ENCODE measurements around the gene SHMT1.
"Not testable (repeated sequence)": the region's sequence is repeated elsewhere in the genome, so short reads cannot be mapped to it uniquely, and the experiment has no call there.

SHMT1 gene

GRCh38 chr17:18300725-18301480 is 62.4 kb downstream of the SHMT1 start:
- no peaks in the 10 kb centered on the region for H3K79me2 ChIP-seq (ENCODE audit: insufficient read depth, low read length)
- no peak overlapping the region for H3K4me2 ChIP-seq (ENCODE audit: low read depth, low read length, poor library complexity, severe bottlenecking)
- no peaks in the 10 kb centered on the region for H4K20me1 ChIP-seq (ENCODE audit: insufficient read depth, low read length, poor library complexity, severe bottlenecking)
- H2AFZ ChIP-seq (ENCODE audit: low read length): no peak overlapping the region
- no peaks in the 10 kb centered on the region for H3K9me2 ChIP-seq (replicated peaks; ENCODE audit: low read depth, low read length)
- no peaks in the 10 kb centered on the region for H3F3A ChIP-seq (ENCODE audit: low read depth)
- H3K27me3 ChIP-seq (ENCODE audit: insufficient read depth, low read length, poor library complexity, severe bottlenecking): no peaks in the 10 kb centered on the region
- H3K4me3 ChIP-seq (ENCODE audit: low read length, poor library complexity, severe bottlenecking): no peak overlapping the region
- peaks cover 62% of the 10 kb centered on the region; the same call in 1 of the 2 replicates for H3K36me3 ChIP-seq (ENCODE audit: insufficient read depth, low read length)
- no peaks in the 10 kb centered on the region for H3K9me3 ChIP-seq (ENCODE audit: insufficient read depth, low read depth, low read length)
- H3K9ac ChIP-seq (ENCODE audit: low read depth, low read length, poor library complexity, severe bottlenecking): no peak overlapping the region
- no peaks in the 10 kb centered on the region for H3K4me1 ChIP-seq (ENCODE audit: insufficient read depth, low read length, poor library complexity, severe bottlenecking)
- TF ChIP-seq EZH2phosphoT487 (IDR thresholded peaks at IDR 0.05; ENCODE audit: borderline replicate concordance): no peak
- TF ChIP-seq CTCF (conservative IDR thresholded peaks at IDR 0.05; ENCODE audit: low read length): no peak

GRCh38 chr17:18298061-18298460 is 65.3 kb downstream of the SHMT1 start:
- not testable (repeated sequence) for H3K9me2 ChIP-seq (replicated peaks; ENCODE audit: low read depth, low read length); H3K4me3 ChIP-seq (ENCODE audit: low read length, poor library complexity, severe bottlenecking); H3K79me2 ChIP-seq (ENCODE audit: insufficient read depth, low read length); H3K9me3 ChIP-seq (ENCODE audit: insufficient read depth, low read depth, low read length); H4K20me1 ChIP-seq (ENCODE audit: insufficient read depth, low read length, poor library complexity, severe bottlenecking); H3K27me3 ChIP-seq (ENCODE audit: insufficient read depth, low read length, poor library complexity, severe bottlenecking); H3F3A ChIP-seq (ENCODE audit: low read depth); H3K9ac ChIP-seq (ENCODE audit: low read depth, low read length, poor library complexity, severe bottlenecking); H3K4me1 ChIP-seq (ENCODE audit: insufficient read depth, low read length, poor library complexity, severe bottlenecking); H2AFZ ChIP-seq (ENCODE audit: low read length); H3K4me2 ChIP-seq (ENCODE audit: low read depth, low read length, poor library complexity, severe bottlenecking)
- peaks cover 59% of the 10 kb centered on the region; the same call in 1 of the 2 replicates for H3K36me3 ChIP-seq (ENCODE audit: insufficient read depth, low read length)

GRCh38 chr17:18291718-18292540 is 71.4 kb downstream of the SHMT1 start:
- H3F3A ChIP-seq (ENCODE audit: low read depth): no peaks in the 10 kb centered on the region
- H3K4me1 ChIP-seq (ENCODE audit: insufficient read depth, low read length, poor library complexity, severe bottlenecking): no peaks in the 10 kb centered on the region
- no peak overlapping the region for H3K4me3 ChIP-seq (ENCODE audit: low read length, poor library complexity, severe bottlenecking)
- H2AFZ ChIP-seq (ENCODE audit: low read length): no peak overlapping the region
- H3K9ac ChIP-seq (ENCODE audit: low read depth, low read length, poor library complexity, severe bottlenecking): no peak overlapping the region
- no peaks in the 10 kb centered on the region for H3K79me2 ChIP-seq (ENCODE audit: insufficient read depth, low read length)
- H3K4me2 ChIP-seq (ENCODE audit: low read depth, low read length, poor library complexity, severe bottlenecking): no peak overlapping the region
- no peaks in the 10 kb centered on the region for H3K27me3 ChIP-seq (ENCODE audit: insufficient read depth, low read length, poor library complexity, severe bottlenecking)
- H4K20me1 ChIP-seq (ENCODE audit: insufficient read depth, low read length, poor library complexity, severe bottlenecking): no peaks in the 10 kb centered on the region
- H3K9me2 ChIP-seq (replicated peaks; ENCODE audit: low read depth, low read length): no peaks in the 10 kb centered on the region
- H3K36me3 ChIP-seq (ENCODE audit: insufficient read depth, low read length): peaks cover 68% of the 10 kb centered on the region
- H3K9me3 ChIP-seq (ENCODE audit: insufficient read depth, low read depth, low read length): no peaks in the 10 kb centered on the region
- TF ChIP-seq CTCF (conservative IDR thresholded peaks at IDR 0.05; ENCODE audit: low read length): no peak
- TF ChIP-seq EZH2phosphoT487 (IDR thresholded peaks at IDR 0.05; ENCODE audit: borderline replicate concordance): no peak
